WTC11 (cell line): ENCODE data around the gene FNDC3B. TPM values are rescaled to one million over a fixed set of nuclear protein-coding genes. Genes with fewer than 3 reads are reported as not detected.

ENCODE experiments used
- ATAC-seq: fragments of 200-7000 bp; cut with Tn5 transposase; 2 replicates; pipeline ENCODE4 v1.10.0; 2021; ENCODE audit warnings: mild to moderate bottlenecking, moderate library complexity
- CTCF ChIA-PET: fragments of 300-600 bp; sonication (Branson Sonifier 250); formaldehyde crosslinking; loops from one replicate; lab custom pipeline; 2021; ENCODE audit warnings: antibody characterized with exemption; lab: Charles Lee
- POLR2A ChIA-PET: fragments of 350-600 bp; sonication (Branson Sonifier 250); formaldehyde crosslinking; loops from one replicate; lab custom pipeline; 2021; ENCODE audit warnings: antibody characterized with exemption; lab: Charles Lee
- DNase-seq: peaks from one replicate; pipeline ENCODE4 v3.0.0; 2021; ENCODE audit warnings: low spot score
- H3K27ac Mint-ChIP-seq: 2 replicates; pipeline ENCODE4 v1.8.0; 2021; ENCODE audit warnings: mixed read lengths
- H3K27me3 Mint-ChIP-seq: 2 replicates; pipeline ENCODE4 v1.8.0; 2021; ENCODE audit warnings: low read depth, mild to moderate bottlenecking, moderate library complexity, mixed read lengths
- H3K36me3 Mint-ChIP-seq: 2 replicates; pipeline ENCODE4 v1.8.0; 2021; ENCODE audit warnings: mixed read lengths
- H3K4me1 Mint-ChIP-seq: 2 replicates; pipeline ENCODE4 v1.8.0; 2022; ENCODE audit warnings: mixed read lengths
- H3K4me3 Mint-ChIP-seq: 2 replicates; pipeline ENCODE4 v1.8.0; 2021; ENCODE audit warnings: mild to moderate bottlenecking, moderate library complexity, mixed read lengths
- H3K9me3 Mint-ChIP-seq: 2 replicates; pipeline ENCODE4 v1.8.0; 2021; ENCODE audit warnings: mixed read lengths
- AR ChIP-seq: fragments of 250-450 bp; sonication (Bioruptor Pico); IDR thresholded peaks from 2 replicates; pipeline ENCODE4 v1.9.0; 2021; ENCODE audit warnings: mild to moderate bottlenecking
- ATF3 ChIP-seq: sonication (generic); formaldehyde crosslinking; conservative IDR thresholded peaks from 2 replicates; pipeline ENCODE4 v1.8.1; 2022; ENCODE audit warnings: mild to moderate bottlenecking, missing genetic modification reagents
- CBFB ChIP-seq: sonication (generic); formaldehyde crosslinking; IDR thresholded peaks from 2 replicates; pipeline ENCODE4 v1.8.1; 2022; ENCODE audit warnings: mild to moderate bottlenecking, low read depth, missing genetic modification reagents
- CTCF ChIP-seq: fragments of 200-600 bp; IDR thresholded peaks from 2 replicates; pipeline ENCODE4 v1.8.0; 2022; ENCODE audit warnings: antibody characterized with exemption
- EMX1 ChIP-seq: fragments of 250-450 bp; sonication (Bioruptor Pico); IDR thresholded peaks from 2 replicates; pipeline ENCODE4 v1.8.0; 2021; ENCODE audit warnings: mild to moderate bottlenecking
- ETV6 ChIP-seq: sonication (generic); formaldehyde crosslinking; IDR thresholded peaks from 2 replicates; pipeline ENCODE4 v1.8.1; 2022; ENCODE audit warnings: mild to moderate bottlenecking, missing genetic modification reagents
- GABPB1 ChIP-seq: sonication (generic); formaldehyde crosslinking; IDR thresholded peaks from 2 replicates; pipeline ENCODE4 v1.8.1; 2023; ENCODE audit warnings: mild to moderate bottlenecking, missing genetic modification reagents
- GTF2I ChIP-seq: fragments of 250-450 bp; sonication (Bioruptor Pico); conservative IDR thresholded peaks from 2 replicates; pipeline ENCODE4 v1.4.0; 2021; ENCODE audit warnings: mild to moderate bottlenecking
- JUN ChIP-seq: sonication (generic); formaldehyde crosslinking; IDR thresholded peaks from 2 replicates; pipeline ENCODE4 v1.8.0; 2023; ENCODE audit warnings: mild to moderate bottlenecking, missing genetic modification reagents
- KAT7 ChIP-seq: sonication (generic); formaldehyde crosslinking; IDR thresholded peaks from 2 replicates; pipeline ENCODE4 v1.8.1; 2023; ENCODE audit warnings: missing genetic modification reagents, mild to moderate bottlenecking, borderline replicate concordance
- MAX ChIP-seq: sonication (generic); formaldehyde crosslinking; IDR thresholded peaks from 2 replicates; pipeline ENCODE4 v1.8.0; 2022; ENCODE audit warnings: mild to moderate bottlenecking, missing genetic modification reagents
- NFATC4 ChIP-seq: fragments of 250-450 bp; sonication (Bioruptor Pico); IDR thresholded peaks from 2 replicates; pipeline ENCODE4 v1.9.0; 2021; ENCODE audit warnings: mild to moderate bottlenecking
- NR1H2 ChIP-seq: sonication (generic); formaldehyde crosslinking; IDR thresholded peaks from 2 replicates; pipeline ENCODE4 v1.9.0; 2021; ENCODE audit warnings: mild to moderate bottlenecking, moderate library complexity, missing genetic modification reagents
- NR2C2 ChIP-seq: sonication (generic); formaldehyde crosslinking; IDR thresholded peaks from 2 replicates; pipeline ENCODE4 v1.8.0; 2022; ENCODE audit warnings: mild to moderate bottlenecking, missing genetic modification reagents
- RELA ChIP-seq: sonication (generic); formaldehyde crosslinking; IDR thresholded peaks from 2 replicates; pipeline ENCODE4 v1.8.1; 2022; ENCODE audit warnings: missing genetic modification reagents, mild to moderate bottlenecking, borderline replicate concordance
- STAT6 ChIP-seq: sonication (generic); formaldehyde crosslinking; conservative IDR thresholded peaks from 2 replicates; pipeline ENCODE4 v1.8.1; 2023; ENCODE audit warnings: mild to moderate bottlenecking, low read depth, missing genetic modification reagents, moderate library complexity
- ZNF232 ChIP-seq: sonication (generic); formaldehyde crosslinking; IDR thresholded peaks from 2 replicates; pipeline ENCODE4 v1.8.0; 2022; ENCODE audit warnings: mild to moderate bottlenecking, missing genetic modification reagents
- ZNF317 ChIP-seq: sonication (generic); formaldehyde crosslinking; IDR thresholded peaks from 2 replicates; pipeline ENCODE4 v1.8.1; 2023; ENCODE audit warnings: low read depth, mild to moderate bottlenecking, moderate library complexity, missing genetic modification reagents, borderline replicate concordance
- ZNF671 ChIP-seq: fragments of 250-450 bp; sonication (Bioruptor Pico); IDR thresholded peaks from 2 replicates; pipeline ENCODE4 v1.8.0; 2021; ENCODE audit warnings: mild to moderate bottlenecking
- total RNA-seq: library from RNA; stranded (reverse); gene quantifications from 3 replicates; pipeline ENCODE4 v1.2.3, GENCODE V29; 2021
- TF ChIP-seq, protein P1 (sequence below): sonication (generic); formaldehyde crosslinking; IDR thresholded peaks from 2 replicates; pipeline ENCODE4 v1.8.1; 2023; ENCODE audit warnings: mild to moderate bottlenecking, missing genetic modification reagents

FNDC3B gene
- total RNA-seq, 1 experiment from 2014 or later: 42.8 TPM

- Mint-ChIP-seq H3K4me3 (no peak overlapping the region), H3K27ac (no peak overlapping the region), H3K27me3 (no peaks in the 10 kb centered on the region), H3K9me3 (peaks cover 4% of the 10 kb centered on the region), H3K4me1 (peaks cover 66% of the 10 kb centered on the region), H3K36me3 (no peaks in the 10 kb centered on the region)
- ChIA-PET POLR2A (no interaction called here), CTCF (no interaction called here)
- DNase-seq (no peak), ATAC-seq (no peak)
- TF ChIP-seq GABPB1 (CRISPR knock-in tag): peak; percentile 69; the same call in 1 of the 2 replicates
- no peak for TF ChIP-seq GTF2I (CRISPR knock-in tag)
- no peak for TF ChIP-seq CBFB (CRISPR knock-in tag)
Measured at GRCh38 chr3:172096881-172097420, 57.6 kb downstream of the FNDC3B start.

GRCh38 chr3:172097585-172097984 lies 58.2 kb downstream of the FNDC3B start:
- POLR2A ChIA-PET: no interaction called here
- no peak for ATAC-seq
- H3K9me3 Mint-ChIP-seq: peaks cover under 1% of the 10 kb centered on the region
- no peak for TF ChIP-seq NR2C2
- TF ChIP-seq RELA (CRISPR knock-in tag): no peak
- no peak for TF ChIP-seq EMX1
- no peak for TF ChIP-seq ATF3 (CRISPR knock-in tag)
- no peak for TF ChIP-seq NR1H2
- no peak for TF ChIP-seq ZNF671 (CRISPR knock-in tag)
- TF ChIP-seq KAT7 (CRISPR knock-in tag): no peak
- TF ChIP-seq ETV6: no peak
- no peak for TF ChIP-seq STAT6 (CRISPR knock-in tag)
- TF ChIP-seq JUN (CRISPR knock-in tag): no peak
- no peak for TF ChIP-seq ZNF232 (CRISPR knock-in tag)
- TF ChIP-seq NFATC4 (CRISPR knock-in tag): no peak
- no peak for TF ChIP-seq ZNF317 (CRISPR knock-in tag)
- no peak for TF ChIP-seq CTCF
- TF ChIP-seq, protein P1, sequence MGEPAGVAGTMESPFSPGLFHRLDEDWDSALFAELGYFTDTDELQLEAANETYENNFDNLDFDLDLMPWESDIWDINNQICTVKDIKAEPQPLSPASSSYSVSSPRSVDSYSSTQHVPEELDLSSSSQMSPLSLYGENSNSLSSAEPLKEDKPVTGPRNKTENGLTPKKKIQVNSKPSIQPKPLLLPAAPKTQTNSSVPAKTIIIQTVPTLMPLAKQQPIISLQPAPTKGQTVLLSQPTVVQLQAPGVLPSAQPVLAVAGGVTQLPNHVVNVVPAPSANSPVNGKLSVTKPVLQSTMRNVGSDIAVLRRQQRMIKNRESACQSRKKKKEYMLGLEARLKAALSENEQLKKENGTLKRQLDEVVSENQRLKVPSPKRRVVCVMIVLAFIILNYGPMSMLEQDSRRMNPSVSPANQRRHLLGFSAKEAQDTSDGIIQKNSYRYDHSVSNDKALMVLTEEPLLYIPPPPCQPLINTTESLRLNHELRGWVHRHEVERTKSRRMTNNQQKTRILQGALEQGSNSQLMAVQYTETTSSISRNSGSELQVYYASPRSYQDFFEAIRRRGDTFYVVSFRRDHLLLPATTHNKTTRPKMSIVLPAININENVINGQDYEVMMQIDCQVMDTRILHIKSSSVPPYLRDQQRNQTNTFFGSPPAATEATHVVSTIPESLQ (CRISPR knock-in tag): no peak
- TF ChIP-seq AR (CRISPR knock-in tag): no peak
- no peak for TF ChIP-seq MAX (CRISPR knock-in tag)
- TF ChIP-seq, all 79 proteins: peak for 0
- no peak overlapping the region for H3K4me3 Mint-ChIP-seq
- H3K27ac Mint-ChIP-seq: no peak overlapping the region; the same call in 1 of the 2 replicates
- no peak for DNase-seq
- no peaks in the 10 kb centered on the region for H3K27me3 Mint-ChIP-seq
- CTCF ChIA-PET: no interaction called here
- peaks cover 72% of the 10 kb centered on the region for H3K4me1 Mint-ChIP-seq
- H3K36me3 Mint-ChIP-seq: no peaks in the 10 kb centered on the region
